PC-3 (cell line): ENCODE data around the gene FUT8.

Source experiments
- EZH2 ChIP-seq: fragments of 300-600 bp; sonication (generic); IDR thresholded peaks from one replicate; pipeline ENCODE4 v1.6.1; 2017; ENCODE audit warnings: antibody characterized with exemption, mild to moderate bottlenecking, low read length; ENCODE audit not compliant: unreplicated experiment
- EZH2phosphoT487 ChIP-seq: fragments of 300-600 bp; sonication (generic); IDR thresholded peaks from 2 replicates; pipeline ENCODE4 v1.6.1; 2018; ENCODE audit warnings: mild to moderate bottlenecking, antibody characterized with exemption, low read length, borderline replicate concordance
- TF ChIP-seq, protein P1 (sequence below): fragments of 300-600 bp; sonication (generic); conservative IDR thresholded peaks from 2 replicates; pipeline ENCODE4 v1.5.1; 2017; ENCODE audit warnings: antibody characterized with exemption, low read depth, mild to moderate bottlenecking, low read length

DNA sequence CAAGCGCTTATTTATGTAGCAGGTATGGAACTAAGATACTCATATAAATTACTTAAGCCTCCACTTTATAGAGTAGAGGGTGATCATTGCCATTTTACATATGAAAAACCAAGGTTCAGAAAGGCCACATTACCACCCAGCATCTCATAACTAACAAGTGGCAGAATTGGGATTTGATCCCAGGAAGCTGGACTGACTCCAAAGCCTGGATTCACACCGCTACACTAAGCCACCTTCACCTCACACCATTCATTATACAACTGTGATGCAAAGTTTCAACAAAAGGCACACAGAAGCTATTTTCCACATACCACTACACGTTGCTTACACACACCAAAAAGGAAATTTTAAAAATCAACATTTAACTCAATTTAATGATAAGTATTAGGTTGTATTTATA lies 370.6 kb downstream of the FUT8 start:
- TF ChIP-seq, protein P1, sequence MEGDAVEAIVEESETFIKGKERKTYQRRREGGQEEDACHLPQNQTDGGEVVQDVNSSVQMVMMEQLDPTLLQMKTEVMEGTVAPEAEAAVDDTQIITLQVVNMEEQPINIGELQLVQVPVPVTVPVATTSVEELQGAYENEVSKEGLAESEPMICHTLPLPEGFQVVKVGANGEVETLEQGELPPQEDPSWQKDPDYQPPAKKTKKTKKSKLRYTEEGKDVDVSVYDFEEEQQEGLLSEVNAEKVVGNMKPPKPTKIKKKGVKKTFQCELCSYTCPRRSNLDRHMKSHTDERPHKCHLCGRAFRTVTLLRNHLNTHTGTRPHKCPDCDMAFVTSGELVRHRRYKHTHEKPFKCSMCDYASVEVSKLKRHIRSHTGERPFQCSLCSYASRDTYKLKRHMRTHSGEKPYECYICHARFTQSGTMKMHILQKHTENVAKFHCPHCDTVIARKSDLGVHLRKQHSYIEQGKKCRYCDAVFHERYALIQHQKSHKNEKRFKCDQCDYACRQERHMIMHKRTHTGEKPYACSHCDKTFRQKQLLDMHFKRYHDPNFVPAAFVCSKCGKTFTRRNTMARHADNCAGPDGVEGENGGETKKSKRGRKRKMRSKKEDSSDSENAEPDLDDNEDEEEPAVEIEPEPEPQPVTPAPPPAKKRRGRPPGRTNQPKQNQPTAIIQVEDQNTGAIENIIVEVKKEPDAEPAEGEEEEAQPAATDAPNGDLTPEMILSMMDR, result no peak
- TF ChIP-seq EZH2phosphoT487, result no peak
- TF ChIP-seq EZH2, result no peak
